ENCODE results near the gene EFNA5. TPM values are rescaled to one million over a fixed set of nuclear protein-coding genes. Genes with fewer than 3 reads are reported as not detected.

The EFNA5 gene
- total and polyA plus RNA-seq, 10 of the 15 experiments (the other 5 are each of a cell fraction or from before 2014, with no cell fraction given): 0.19 to 12.6 (median 3.9) TPM

GRCh38 chr5:107563959-107564544, 106.7 kb downstream of the EFNA5 start:
- intact Hi-C loops (cut with micrococcal nuclease; ENCODE audit: unreplicated experiment) (no loop called here), in situ Hi-C loops (cut with MboI) (no loop called here)
- peaks cover 22% of the 10 kb centered on the region for H3K79me2 ChIP-seq (ENCODE audit: control insufficient read depth, insufficient read depth, low read length)
- peaks cover 8% of the 10 kb centered on the region for H3K4me1 ChIP-seq (ENCODE audit: control insufficient read depth, insufficient read depth, low read length)
- H2AFZ ChIP-seq (ENCODE audit: control insufficient read depth, low read depth, low read length): no peak overlapping the region
- H3K4me2 ChIP-seq (ENCODE audit: control insufficient read depth, insufficient read depth): no peak overlapping the region
- no peak for ATAC-seq
- H3K9me3 ChIP-seq (replicated peaks; ENCODE audit: control insufficient read depth, insufficient read depth, low read length): no peaks in the 10 kb centered on the region; the same call in 2 of the 3 replicates
- H3K4me3 ChIP-seq: no peak overlapping the region
- ChIA-PET RAD21 (ENCODE audit: unreplicated experiment) (interaction anchor here (1.3 kb wide), 1 partner anchor 82 kb away, joined by 3 read pairs; no protein-coding TSS in a partner anchor), POLR2A (no interaction called here), CTCF (interaction anchor here (2.6 kb wide), 1 partner anchor 8 kb away, joined by 14 read pairs; no protein-coding TSS in a partner anchor), SMC1A (ENCODE audit: uncharacterized antibody, unreplicated experiment) (no interaction called here)
- no peak for TF ChIP-seq SIN3A (IDR thresholded peaks at IDR 0.05; ENCODE audit: low read depth, low read length)
- TF ChIP-seq NR2F1 (conservative IDR thresholded peaks at IDR 0.05): no peak
- TF ChIP-seq, protein P1, sequence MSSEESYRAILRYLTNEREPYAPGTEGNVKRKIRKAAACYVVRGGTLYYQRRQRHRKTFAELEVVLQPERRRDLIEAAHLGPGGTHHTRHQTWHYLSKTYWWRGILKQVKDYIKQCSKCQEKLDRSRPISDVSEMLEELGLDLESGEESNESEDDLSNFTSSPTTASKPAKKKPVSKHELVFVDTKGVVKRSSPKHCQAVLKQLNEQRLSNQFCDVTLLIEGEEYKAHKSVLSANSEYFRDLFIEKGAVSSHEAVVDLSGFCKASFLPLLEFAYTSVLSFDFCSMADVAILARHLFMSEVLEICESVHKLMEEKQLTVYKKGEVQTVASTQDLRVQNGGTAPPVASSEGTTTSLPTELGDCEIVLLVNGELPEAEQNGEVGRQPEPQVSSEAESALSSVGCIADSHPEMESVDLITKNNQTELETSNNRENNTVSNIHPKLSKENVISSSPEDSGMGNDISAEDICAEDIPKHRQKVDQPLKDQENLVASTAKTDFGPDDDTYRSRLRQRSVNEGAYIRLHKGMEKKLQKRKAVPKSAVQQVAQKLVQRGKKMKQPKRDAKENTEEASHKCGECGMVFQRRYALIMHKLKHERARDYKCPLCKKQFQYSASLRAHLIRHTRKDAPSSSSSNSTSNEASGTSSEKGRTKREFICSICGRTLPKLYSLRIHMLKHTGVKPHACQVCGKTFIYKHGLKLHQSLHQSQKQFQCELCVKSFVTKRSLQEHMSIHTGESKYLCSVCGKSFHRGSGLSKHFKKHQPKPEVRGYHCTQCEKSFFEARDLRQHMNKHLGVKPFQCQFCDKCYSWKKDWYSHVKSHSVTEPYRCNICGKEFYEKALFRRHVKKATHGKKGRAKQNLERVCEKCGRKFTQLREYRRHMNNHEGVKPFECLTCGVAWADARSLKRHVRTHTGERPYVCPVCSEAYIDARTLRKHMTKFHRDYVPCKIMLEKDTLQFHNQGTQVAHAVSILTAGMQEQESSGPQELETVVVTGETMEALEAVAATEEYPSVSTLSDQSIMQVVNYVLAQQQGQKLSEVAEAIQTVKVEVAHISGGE (CRISPR knock-in tag; IDR thresholded peaks at IDR 0.05): no peak
- TF ChIP-seq CHD4 (IDR thresholded peaks at IDR 0.05): no peak
- TF ChIP-seq SMC3 (IDR thresholded peaks at IDR 0.05; ENCODE audit: borderline replicate concordance, low read length): no peak
- no peak for TF ChIP-seq CREB1 (IDR thresholded peaks at IDR 0.05; ENCODE audit: low read depth)
- TF ChIP-seq ZBTB33 (IDR thresholded peaks at IDR 0.05): no peak
- H3K36me3 ChIP-seq (ENCODE audit: control insufficient read depth in 2 of 2, insufficient read depth in 2 of 2, low read length in 1 of 2): no peaks in the 10 kb centered on the region
- no peak for DNase-seq (ENCODE audit: low read depth, low spot score)
- H3K27me3 ChIP-seq (replicated peaks in 1 of 2; ENCODE audit: control insufficient read depth in 2 of 2, insufficient read depth in 2 of 2, low read length in 1 of 2): no peaks in the 10 kb centered on the region
- H4K20me1 ChIP-seq (ENCODE audit: control insufficient read depth, insufficient read depth): no peaks in the 10 kb centered on the region
- no TSS peak for BruUV-seq (replicated peaks)
- 91% methylated on average over 3 of the region's 3 CpGs for WGBS (ENCODE audit: insufficient coverage, insufficient replicate concordance, low lambda C conversion rate, missing lambda C conversion rate)
- H3K9ac ChIP-seq (ENCODE audit: control insufficient read depth, insufficient read depth, low read length): no peak overlapping the region
- FAIRE-seq: no peak
- no peak overlapping the region for H3K27ac ChIP-seq (ENCODE audit: control insufficient read depth, insufficient read depth)
